ENCODE results near the gene CNBP. TPM values are rescaled to one million over a fixed set of nuclear protein-coding genes. Genes with fewer than 3 reads are reported as not detected.
A peak's percentile ranks its signal among the peaks of the same experiment; 100 is the strongest.

CNBP gene
- total and polyA plus RNA-seq, 2 donors (not counting 3 experiments of a cell fraction or from before 2014, with no cell fraction given), result 196 to 205 TPM

GRCh38 chr3:129120254-129121004, 63.3 kb downstream of the CNBP start:
- peak overlapping the region; percentile 98 for H3K4me2 ChIP-seq (ENCODE audit: insufficient read depth, low read length)
- peaks cover 0 to 2% of the 10 kb centered on the region in 2 experiments for H3K36me3 ChIP-seq (ENCODE audit: control insufficient read depth in 2 of 2, extremely low read depth in 1 of 2, insufficient read depth in 2 of 2, low read length in 2 of 2)
- H3K4me3 ChIP-seq (replicated peaks in 1 of 3; ENCODE audit: insufficient read depth in 1 of 3, low read depth in 1 of 3, low read length in 3 of 3), result peak overlapping the region; percentile 64 to 79 (median 66)
- no peaks in the 10 kb centered on the region for H3K9me3 ChIP-seq (replicated peaks; ENCODE audit: control insufficient read depth, insufficient read depth, low read length)
- dilution Hi-C loops (cut with MboI; ENCODE audit: extremely low pct_ligation_motif_present, low sequenced_read_pairs) (loop anchor here (25.0 kb wide), 1 partner anchor 208 kb away; no protein-coding TSS in a partner anchor), intact Hi-C loops (cut with micrococcal nuclease) (loop anchor here (1.0 to 2.0 kb wide), 3 partner anchors 62 to 124 kb away; partner anchors contain the start of gene CNBP)
- no peaks in the 10 kb centered on the region for H3K27me3 ChIP-seq (ENCODE audit: control insufficient read depth in 2 of 2, insufficient read depth in 2 of 2, low read length in 2 of 2)
- peaks cover 27% of the 10 kb centered on the region for H3K4me1 ChIP-seq (ENCODE audit: control insufficient read depth, extremely low read depth, insufficient read depth, low read length)
- BruUV-seq (replicated peaks), result TSS peak; percentile 13
- H4K20me1 ChIP-seq (replicated peaks; ENCODE audit: control insufficient read depth, extremely low read depth, insufficient read depth, low read length), result no peaks in the 10 kb centered on the region
- TF ChIP-seq GATA2 (IDR thresholded peaks at IDR 0.05; ENCODE audit: insufficient read depth, insufficient read length, low read depth, low read length) (no peak), EZH2 (IDR thresholded peaks at IDR 0.05; ENCODE audit: borderline replicate concordance, low read depth, low read length, severe bottlenecking) (no peak), POLR2A (IDR thresholded peaks at IDR 0.05; ENCODE audit: low read depth, low read length) (peak; percentile 79), MYC (IDR thresholded peaks at IDR 0.05; ENCODE audit: low read depth, low read length) (no peak), JUN (IDR thresholded peaks at IDR 0.05; ENCODE audit: borderline replicate concordance, insufficient read depth, insufficient read length, low read depth) (no peak), CTCF (IDR thresholded peaks at IDR 0.05; ENCODE audit: extremely low read depth in 1 of 2, insufficient read depth in 1 of 2, low read depth in 1 of 2, low read length in 2 of 2) (peak in 1 of 2 donors; percentile 22), FOS (IDR thresholded peaks at IDR 0.05; ENCODE audit: borderline replicate concordance, insufficient read depth, low read length) (no peak), POLR2AphosphoS5 (IDR thresholded peaks at IDR 0.05; ENCODE audit: insufficient read depth, low read depth, low read length) (peak; percentile 61)
- TF ChIP-seq, protein P1, sequence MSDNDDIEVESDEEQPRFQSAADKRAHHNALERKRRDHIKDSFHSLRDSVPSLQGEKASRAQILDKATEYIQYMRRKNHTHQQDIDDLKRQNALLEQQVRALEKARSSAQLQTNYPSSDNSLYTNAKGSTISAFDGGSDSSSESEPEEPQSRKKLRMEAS (IDR thresholded peaks at IDR 0.05; ENCODE audit: insufficient read depth, insufficient read length), result no peak
- ChIA-PET POLR2A (interaction anchor here (0.6 kb wide), 2 partner anchors 158 to 629 kb away, joined by 4 to 6 read pairs; partner anchors contain the start of gene HMCES), CTCF (interaction anchor here (0.9 to 4.5 kb wide), 5 partner anchors 42 to 149 kb away, joined by 4 to 79 read pairs (median 9); no protein-coding TSS in a partner anchor)
- peak overlapping the region; percentile 72 for H3K9ac ChIP-seq (replicated peaks; ENCODE audit: extremely low read depth, insufficient read depth, low read length)
- H3K9me1 ChIP-seq (replicated peaks; ENCODE audit: control insufficient read depth, extremely low read depth, insufficient read depth, low read length), result no peaks in the 10 kb centered on the region
- H3K79me2 ChIP-seq (ENCODE audit: control insufficient read depth, insufficient read depth, low read length), result peaks cover 29% of the 10 kb centered on the region
- FAIRE-seq (peak; percentile 90), DNase-seq (ENCODE audit: low read depth, low spot score) (peak; percentile 87)
- peak overlapping the region; percentile 61 for H2AFZ ChIP-seq (ENCODE audit: low read depth, low read length)
- H3K27ac ChIP-seq (ENCODE audit: insufficient read depth, low read depth, low read length), result peak overlapping the region; percentile 66

Measured in endothelial cell of umbilical vein (primary cell).